Skeletal muscle satellite cell (primary cell): ENCODE data around the gene MAP3K5.
"Not testable (repeated sequence)": the region's sequence is repeated elsewhere in the genome, so short reads cannot be mapped to it uniquely, and the experiment has no call there.

Experiments used
- H3K27me3 ChIP-seq: 2 replicates; pipeline ENCODE4 v1.7.0; 2013; ENCODE audit warnings: low read length; ENCODE audit not compliant: control insufficient read depth, insufficient read depth
- H3K36me3 ChIP-seq: 2 replicates; pipeline ENCODE4 v1.7.0; 2013; ENCODE audit warnings: mild to moderate bottlenecking, control low read depth, low read length; ENCODE audit not compliant: insufficient read depth
- H3K4me1 ChIP-seq: 2 replicates; pipeline ENCODE4 v1.7.0; 2013; ENCODE audit warnings: low read length; ENCODE audit not compliant: control insufficient read depth, insufficient read depth
- H3K4me2 ChIP-seq: 2 replicates; pipeline ENCODE4 v1.7.0; 2013; ENCODE audit warnings: mild to moderate bottlenecking, low read length
- H3K4me3 ChIP-seq: 2 replicates; pipeline ENCODE4 v1.7.0; 2013; ENCODE audit warnings: low read length
- H3K9ac ChIP-seq: 2 replicates; pipeline ENCODE4 v1.7.0; 2013; ENCODE audit warnings: mild to moderate bottlenecking, low read depth, low read length, moderate library complexity
- H3K9me3 ChIP-seq: replicated peaks from 2 replicates; pipeline ENCODE4 v1.7.0; 2013; ENCODE audit warnings: mild to moderate bottlenecking, control low read depth, low read length

MAP3K5 gene

DNA sequence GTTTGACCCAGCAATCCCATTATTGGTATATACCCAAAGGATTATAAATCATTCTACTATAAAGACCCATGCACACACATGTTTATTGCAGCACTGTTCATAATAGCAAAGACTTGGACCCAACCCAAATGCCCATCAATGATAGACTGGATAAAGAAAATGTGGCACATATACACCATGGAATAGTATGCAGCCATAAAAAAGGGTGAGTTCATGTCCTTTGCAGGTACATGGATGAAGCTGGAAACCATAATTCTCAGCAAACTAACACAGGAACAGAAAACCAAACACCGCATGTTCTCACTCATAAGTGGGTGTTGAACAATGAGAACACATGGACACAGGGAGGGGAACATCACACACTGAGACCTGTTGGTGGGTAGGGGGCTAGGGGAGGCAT lies 104.4 kb downstream of the MAP3K5 start:
- H3K27me3 ChIP-seq, H3K9me3 ChIP-seq, H3K4me3 ChIP-seq, H3K36me3 ChIP-seq, H3K9ac ChIP-seq, H3K4me2 ChIP-seq: not testable (repeated sequence)
- H3K4me1 ChIP-seq = peaks cover 13% of the 10 kb centered on the region

DNA sequence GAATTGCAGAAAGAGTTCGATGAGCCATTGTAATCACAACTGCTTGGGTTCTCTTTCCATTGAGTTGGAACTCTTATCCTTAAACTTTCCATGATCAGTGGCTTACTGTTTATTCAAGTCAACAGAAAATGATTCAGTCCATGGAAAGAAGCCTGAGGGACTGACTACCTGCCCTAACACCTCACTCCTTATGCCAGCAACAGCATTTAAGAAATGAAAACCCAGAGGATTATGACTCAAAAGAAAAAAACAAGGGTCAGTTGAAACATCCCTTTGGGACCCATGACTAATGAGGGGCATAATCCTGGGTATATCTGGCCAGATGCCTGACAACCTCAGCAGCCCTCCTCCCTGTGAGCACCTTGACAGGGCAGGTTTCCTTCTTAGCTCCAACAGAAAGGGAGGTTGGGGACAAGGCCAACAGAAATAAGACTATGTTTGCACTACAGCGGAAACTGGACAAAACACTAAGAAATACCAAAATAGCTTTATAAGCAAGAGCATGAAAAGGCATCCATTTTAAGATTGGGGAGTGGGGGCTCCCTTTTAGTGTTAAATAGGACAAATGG lies 106.7 kb downstream of the MAP3K5 start:
- Histone ChIP-seq H3K27me3 (no peaks in the 10 kb centered on the region), H3K36me3 (peaks cover 10% of the 10 kb centered on the region), H3K4me2 (no peak overlapping the region), H3K9me3 (no peaks in the 10 kb centered on the region), H3K9ac (no peak overlapping the region), H3K4me1 (peaks cover 13% of the 10 kb centered on the region), H3K4me3 (no peak overlapping the region)

DNA sequence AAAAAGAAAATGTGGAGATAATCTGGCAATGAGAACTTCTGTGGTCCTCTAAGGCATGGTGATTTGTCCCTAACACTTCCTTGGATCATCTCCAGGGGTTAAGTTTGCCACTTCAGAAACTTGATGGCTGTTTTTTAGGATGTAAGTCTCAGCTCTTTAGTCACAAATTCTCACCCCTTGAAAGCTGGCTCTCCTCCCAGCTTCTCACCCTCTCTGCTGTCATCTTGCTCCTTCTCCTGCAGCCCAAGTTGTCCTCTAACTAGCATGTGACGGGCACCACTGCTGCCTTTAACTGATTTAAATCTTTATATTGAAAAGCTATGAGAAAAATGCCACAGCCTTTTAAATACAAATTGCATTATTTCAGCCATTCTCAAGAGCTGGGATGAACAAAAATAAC lies 107.8 kb downstream of the MAP3K5 start:
- Histone ChIP-seq H3K36me3 (peaks cover 8% of the 10 kb centered on the region), H3K9me3 (no peaks in the 10 kb centered on the region), H3K4me2 (no peak overlapping the region), H3K9ac (no peak overlapping the region), H3K27me3 (no peaks in the 10 kb centered on the region), H3K4me1 (peaks cover 13% of the 10 kb centered on the region), H3K4me3 (no peak overlapping the region)

DNA sequence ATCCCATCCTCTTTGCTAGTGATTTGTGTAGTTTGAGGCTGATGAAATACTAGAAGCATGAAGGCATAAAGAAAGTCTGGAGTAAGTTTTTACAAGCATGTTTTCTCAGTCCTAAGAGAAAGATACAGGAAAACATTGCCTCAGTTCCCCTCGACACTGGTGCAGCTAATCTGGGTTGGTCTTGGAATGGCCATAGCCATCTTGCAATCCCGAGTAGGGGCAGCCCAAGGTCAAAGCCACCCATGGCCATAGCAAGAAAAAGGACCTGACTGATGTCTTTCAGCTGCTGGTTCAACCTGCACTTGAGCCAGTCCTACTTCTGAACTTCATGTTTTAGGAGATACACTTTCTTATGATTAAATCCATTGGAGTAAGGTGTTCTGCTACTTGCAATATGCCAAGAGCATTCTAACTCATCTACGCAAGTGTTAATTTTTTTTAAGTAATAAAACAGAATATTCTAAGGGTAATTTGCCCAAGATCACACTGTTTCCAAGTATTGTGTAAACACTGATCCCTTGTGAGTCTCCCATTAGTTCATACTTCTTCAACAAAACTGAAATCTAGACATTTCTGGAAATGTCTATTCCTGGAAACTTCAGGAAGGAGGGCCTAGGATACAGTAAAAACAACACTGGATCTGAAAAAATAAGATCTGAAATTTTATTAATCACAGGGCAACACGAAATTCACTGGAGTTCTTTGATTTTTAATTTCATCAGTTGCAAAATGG lies 108.9 kb downstream of the MAP3K5 start:
- H3K9ac ChIP-seq = no peak overlapping the region
- H3K9me3 ChIP-seq = no peaks in the 10 kb centered on the region
- no peak overlapping the region for H3K4me3 ChIP-seq
- H3K36me3 ChIP-seq = peaks cover 7% of the 10 kb centered on the region
- H3K27me3 ChIP-seq = no peaks in the 10 kb centered on the region
- no peak overlapping the region for H3K4me2 ChIP-seq
- peaks cover 13% of the 10 kb centered on the region for H3K4me1 ChIP-seq

DNA sequence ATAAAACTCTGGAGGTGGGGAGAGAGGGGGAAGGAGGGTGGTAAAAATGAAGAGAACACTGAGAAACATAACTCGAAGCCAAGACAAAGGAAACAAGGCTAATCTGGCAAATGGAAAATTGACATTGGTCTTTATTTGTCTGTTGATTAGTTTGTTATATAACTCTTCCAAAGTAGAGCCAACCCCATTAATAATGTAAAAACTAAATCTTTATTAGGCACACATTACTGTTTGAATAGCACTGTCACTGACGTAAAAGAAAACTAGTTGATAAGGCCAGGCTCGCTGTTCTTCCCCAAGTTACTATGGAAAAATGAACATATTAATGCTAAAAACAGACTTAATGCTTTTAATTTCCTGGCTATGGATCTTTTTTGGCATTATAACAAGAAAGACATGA lies 110.0 kb downstream of the MAP3K5 start:
- Histone ChIP-seq H3K36me3 (peaks cover 11% of the 10 kb centered on the region), H3K27me3 (no peaks in the 10 kb centered on the region), H3K9ac (no peak overlapping the region), H3K4me2 (no peak overlapping the region), H3K9me3 (no peaks in the 10 kb centered on the region), H3K4me3 (no peak overlapping the region), H3K4me1 (peaks cover 13% of the 10 kb centered on the region)

DNA sequence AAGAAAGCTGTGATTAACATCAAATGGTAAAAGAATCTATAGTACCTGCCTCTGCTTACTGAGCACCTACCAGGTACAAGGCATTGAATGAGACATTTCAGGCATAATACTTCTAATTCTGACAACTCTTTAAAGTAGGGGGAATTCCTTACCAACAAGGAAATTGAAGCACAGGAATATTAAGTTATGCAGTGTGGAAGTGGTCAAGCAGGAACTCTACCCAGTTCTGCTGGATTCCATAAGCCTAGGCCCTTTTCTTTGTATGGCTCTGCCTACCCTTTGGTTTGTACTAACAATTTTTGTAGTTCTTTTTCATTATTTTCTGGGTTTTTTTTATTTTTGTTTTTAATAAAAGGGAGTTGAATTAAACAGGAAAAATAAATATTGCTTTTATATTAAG lies 114.5 kb downstream of the MAP3K5 start:
- Histone ChIP-seq H3K9ac (no peak overlapping the region), H3K4me1 (no peaks in the 10 kb centered on the region), H3K9me3 (no peaks in the 10 kb centered on the region), H3K27me3 (no peaks in the 10 kb centered on the region), H3K36me3 (peaks cover 12% of the 10 kb centered on the region), H3K4me3 (no peak overlapping the region), H3K4me2 (no peak overlapping the region)

DNA sequence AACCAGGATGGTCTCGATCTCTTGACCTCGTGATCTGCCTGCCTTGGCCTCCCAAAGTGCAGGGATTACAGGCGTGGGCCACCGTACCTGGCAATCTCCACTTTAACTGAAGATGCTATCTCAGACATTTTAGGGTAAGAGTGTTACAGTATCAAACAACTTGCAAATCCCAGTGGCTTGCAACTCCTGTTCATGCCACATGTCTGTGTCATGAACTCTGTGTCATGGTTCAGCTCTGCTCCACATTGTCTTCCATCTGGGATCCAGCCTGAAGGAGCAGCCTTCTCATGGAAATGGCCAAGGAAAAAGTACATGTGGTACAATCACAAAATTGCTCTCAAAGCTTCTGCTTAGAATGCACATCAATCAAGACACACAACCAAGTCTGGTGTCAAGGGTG lies 114.9 kb downstream of the MAP3K5 start:
- H3K9ac ChIP-seq = no peak overlapping the region
- no peak overlapping the region for H3K4me2 ChIP-seq
- no peak overlapping the region for H3K4me3 ChIP-seq
- peaks cover 12% of the 10 kb centered on the region for H3K36me3 ChIP-seq
- H3K4me1 ChIP-seq = no peaks in the 10 kb centered on the region
- no peaks in the 10 kb centered on the region for H3K27me3 ChIP-seq
- H3K9me3 ChIP-seq = no peaks in the 10 kb centered on the region

DNA sequence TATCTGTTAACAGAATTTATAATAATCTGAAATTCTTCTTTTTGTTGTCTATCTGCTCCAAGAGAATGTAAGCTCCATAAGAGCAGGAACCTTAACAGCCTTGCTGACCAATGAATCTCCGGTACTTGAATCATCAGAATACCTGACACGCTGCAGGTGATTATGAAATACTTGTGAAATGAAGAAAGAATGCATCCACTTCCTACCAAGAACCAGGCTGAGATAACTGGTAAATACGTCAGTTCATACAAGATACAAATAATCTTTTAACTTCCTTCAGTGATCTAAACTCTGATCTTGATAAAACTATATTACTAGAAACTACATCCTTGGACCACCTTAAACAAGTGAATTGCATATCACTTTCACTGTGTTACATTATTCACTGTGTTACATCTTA lies 116.2 kb downstream of the MAP3K5 start:
- Histone ChIP-seq H3K4me3 (no peak overlapping the region), H3K9me3 (no peaks in the 10 kb centered on the region), H3K4me2 (no peak overlapping the region), H3K4me1 (no peaks in the 10 kb centered on the region), H3K9ac (no peak overlapping the region), H3K27me3 (no peaks in the 10 kb centered on the region), H3K36me3 (peaks cover 6% of the 10 kb centered on the region)

DNA sequence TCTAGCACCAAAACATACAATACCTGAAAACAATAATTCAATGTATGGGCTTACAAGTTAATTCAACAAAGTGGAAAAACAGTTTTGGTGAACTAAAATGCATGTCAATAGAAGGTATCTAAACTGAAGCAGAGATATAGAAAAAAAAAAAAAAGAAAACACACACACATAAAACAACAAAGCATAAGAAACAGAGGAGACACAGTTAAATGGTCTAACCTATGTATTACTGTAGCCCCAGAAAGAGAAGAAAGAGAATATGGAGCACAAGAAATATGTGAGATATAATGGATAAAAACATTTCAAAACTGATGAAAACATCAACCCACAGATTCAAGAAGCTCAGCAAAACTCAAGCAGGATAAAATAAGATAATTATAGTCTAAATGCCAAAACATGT lies 118.7 kb downstream of the MAP3K5 start:
- Histone ChIP-seq H3K4me3 (no peak overlapping the region), H3K4me1 (peaks cover 16% of the 10 kb centered on the region), H3K4me2 (no peak overlapping the region), H3K9ac (no peak overlapping the region), H3K9me3 (no peaks in the 10 kb centered on the region), H3K27me3 (no peaks in the 10 kb centered on the region), H3K36me3 (peaks cover 5% of the 10 kb centered on the region)

DNA sequence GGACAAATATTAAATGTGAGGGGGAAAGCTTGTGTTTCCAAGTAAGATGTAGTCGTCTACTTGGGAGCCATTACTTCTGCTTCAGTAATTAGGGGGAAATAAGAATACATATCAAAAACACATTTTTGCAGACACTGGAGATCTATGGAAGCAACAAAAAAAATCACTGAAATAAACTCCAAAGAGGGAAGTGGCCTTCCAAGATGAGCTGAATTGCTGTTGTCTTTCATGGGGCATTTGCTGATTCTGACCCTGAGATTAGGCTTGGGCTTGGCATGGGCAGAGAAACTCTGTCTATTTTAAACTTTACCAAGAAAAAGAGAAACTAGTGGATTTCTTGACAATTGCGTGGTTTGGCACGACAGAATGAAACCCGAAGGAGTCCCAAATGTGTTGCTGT lies 120.1 kb downstream of the MAP3K5 start:
- Histone ChIP-seq H3K36me3 (no peaks in the 10 kb centered on the region), H3K27me3 (no peaks in the 10 kb centered on the region), H3K9me3 (no peaks in the 10 kb centered on the region), H3K4me3 (no peak overlapping the region), H3K4me1 (peaks cover 18% of the 10 kb centered on the region), H3K4me2 (no peak overlapping the region), H3K9ac (no peak overlapping the region)

DNA sequence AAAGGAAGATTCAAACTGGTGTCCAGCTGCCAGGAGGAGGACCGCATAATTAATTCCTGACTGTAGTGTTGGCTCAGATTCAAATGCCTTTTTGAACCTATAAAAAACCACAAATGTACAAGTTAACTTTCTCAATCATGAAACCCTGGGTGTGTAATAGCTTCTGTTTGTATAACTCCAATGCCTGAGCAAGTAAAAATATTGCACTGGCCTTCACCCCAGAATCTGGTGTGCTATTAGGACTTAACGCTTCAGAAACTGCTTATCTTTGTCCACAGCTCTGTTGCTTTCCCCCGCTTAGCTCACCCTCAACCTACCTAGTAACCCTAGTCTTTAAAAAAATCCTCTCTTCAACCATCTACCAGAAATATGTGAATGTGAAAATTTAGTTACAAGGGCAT lies 123.0 kb downstream of the MAP3K5 start:
- H3K4me3 ChIP-seq = no peak overlapping the region
- peaks cover 18% of the 10 kb centered on the region for H3K4me1 ChIP-seq
- H3K9me3 ChIP-seq = no peaks in the 10 kb centered on the region
- peak overlapping the region; percentile 64 for H3K4me2 ChIP-seq
- no peaks in the 10 kb centered on the region for H3K36me3 ChIP-seq
- H3K27me3 ChIP-seq = no peaks in the 10 kb centered on the region
- peak overlapping the region; percentile 18 for H3K9ac ChIP-seq

DNA sequence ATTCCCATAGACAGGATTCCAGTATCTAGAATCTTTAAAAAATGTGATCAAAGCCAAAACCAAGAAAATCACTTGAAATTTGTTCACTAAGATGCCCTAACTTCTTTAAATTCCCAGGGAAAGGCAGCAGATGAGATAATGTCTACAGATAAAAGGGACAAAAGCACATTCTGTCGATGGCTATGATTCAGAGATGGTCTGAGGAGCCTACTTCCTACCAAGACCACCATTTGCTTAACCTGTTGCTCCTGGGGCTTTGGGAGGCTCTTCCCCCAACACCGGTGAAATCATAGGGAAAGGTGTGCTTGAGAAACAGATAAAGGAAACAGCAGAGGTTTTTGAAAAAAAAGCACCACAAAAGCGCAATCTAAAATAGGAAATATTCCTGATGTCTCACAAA lies 123.7 kb downstream of the MAP3K5 start:
- H3K4me1 ChIP-seq = peaks cover 18% of the 10 kb centered on the region
- no peaks in the 10 kb centered on the region for H3K36me3 ChIP-seq
- no peak overlapping the region for H3K9ac ChIP-seq
- H3K4me2 ChIP-seq = no peak overlapping the region
- no peaks in the 10 kb centered on the region for H3K9me3 ChIP-seq
- H3K27me3 ChIP-seq = no peaks in the 10 kb centered on the region
- H3K4me3 ChIP-seq = no peak overlapping the region
